ENCODE data around the gene CDYL.

CDYL gene

GRCh38 chr6:4756247-4756646 is 20.0 kb upstream of the CDYL start:
- TF ChIP-seq CTCF (conservative IDR thresholded peaks at IDR 0.05): no peak
- no peak overlapping the region for H3K27ac ChIP-seq

DNA sequence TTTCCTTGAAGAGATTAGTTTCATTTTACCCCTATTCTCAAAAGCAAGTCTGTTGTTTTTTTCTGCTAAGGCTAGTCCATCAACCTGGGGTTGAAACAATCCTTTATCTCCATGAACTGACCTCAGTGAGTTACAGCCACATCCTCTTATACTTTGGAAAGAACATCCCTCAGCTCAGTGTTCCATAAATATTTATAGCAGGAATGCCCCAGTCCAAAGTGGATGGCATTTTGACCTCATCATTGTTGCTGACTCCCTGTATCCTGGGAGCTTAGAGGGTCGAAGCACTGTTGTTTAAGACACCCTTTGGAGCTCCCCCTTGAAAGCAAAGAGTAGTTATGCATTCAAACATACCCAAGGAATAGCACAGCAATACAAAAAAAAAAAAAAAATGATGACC is 16.2 kb upstream of the CDYL start:
- H3K27ac ChIP-seq: no peak overlapping the region
- TF ChIP-seq CTCF (conservative IDR thresholded peaks at IDR 0.05): no peak

DNA sequence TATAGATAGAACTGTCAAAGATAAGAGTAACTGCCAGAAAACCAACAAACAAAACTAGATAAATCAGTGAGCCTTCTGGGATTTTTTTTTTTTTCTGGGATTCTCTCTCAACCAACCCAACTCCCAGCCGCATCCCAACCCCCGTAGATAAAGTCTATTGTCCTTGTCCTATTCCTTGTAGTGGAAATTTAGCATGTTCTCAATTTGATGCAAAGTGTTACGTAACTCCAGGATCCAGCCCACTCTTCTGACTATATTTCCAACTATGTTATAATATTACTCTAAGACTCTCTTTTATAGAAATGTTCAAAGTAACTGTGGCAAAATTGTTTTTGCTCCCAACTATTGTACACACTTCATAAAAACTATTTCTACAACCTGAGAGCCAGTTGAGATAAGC is 15.4 kb upstream of the CDYL start:
- H3K27ac ChIP-seq: no peak overlapping the region
- no peak for TF ChIP-seq CTCF (conservative IDR thresholded peaks at IDR 0.05)

DNA sequence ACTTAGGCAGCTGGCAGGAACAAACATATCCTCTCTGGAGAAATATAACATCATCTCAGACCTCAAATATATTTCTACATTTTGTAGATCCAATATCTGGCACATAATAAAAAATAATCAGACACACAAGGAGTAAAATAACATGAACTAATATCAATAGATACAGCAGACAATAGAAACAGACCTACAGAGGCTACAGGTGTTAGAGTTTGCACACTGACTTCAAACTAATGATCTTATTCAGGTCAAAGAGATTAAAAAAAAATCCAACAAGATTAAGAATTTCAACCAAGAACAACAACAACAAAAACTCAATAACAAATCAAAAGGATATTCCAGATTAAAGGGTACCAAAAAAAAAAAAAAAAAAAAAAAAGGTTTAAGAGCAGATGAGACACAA is 13.9 kb upstream of the CDYL start:
- H3K27ac ChIP-seq: no peak overlapping the region
- no peak for TF ChIP-seq CTCF (conservative IDR thresholded peaks at IDR 0.05)

DNA sequence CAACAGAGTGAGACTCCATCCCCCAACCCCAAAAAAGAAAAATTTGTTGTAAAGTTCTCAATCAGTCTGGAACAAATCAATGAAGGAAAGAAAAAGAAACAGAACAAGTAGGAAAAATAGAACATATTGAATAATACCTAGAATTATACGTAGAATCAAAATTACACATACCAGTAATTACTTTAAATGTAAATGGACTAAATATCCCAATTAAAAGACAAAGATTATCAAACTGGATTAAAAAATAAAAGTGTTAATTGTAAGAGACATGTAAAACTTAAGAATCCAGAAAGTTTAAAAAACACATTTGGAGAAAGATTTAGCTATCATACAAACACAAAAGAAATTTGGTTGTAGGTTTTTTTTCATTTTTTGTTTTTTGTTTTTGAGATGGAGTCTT is 12.3 kb upstream of the CDYL start:
- TF ChIP-seq CTCF (conservative IDR thresholded peaks at IDR 0.05): no peak
- no peak overlapping the region for H3K27ac ChIP-seq

GRCh38 chr6:4768815-4769214 is 7.4 kb upstream of the CDYL start:
- H3K27ac ChIP-seq: no peak overlapping the region
- TF ChIP-seq CTCF (conservative IDR thresholded peaks at IDR 0.05): no peak

DNA sequence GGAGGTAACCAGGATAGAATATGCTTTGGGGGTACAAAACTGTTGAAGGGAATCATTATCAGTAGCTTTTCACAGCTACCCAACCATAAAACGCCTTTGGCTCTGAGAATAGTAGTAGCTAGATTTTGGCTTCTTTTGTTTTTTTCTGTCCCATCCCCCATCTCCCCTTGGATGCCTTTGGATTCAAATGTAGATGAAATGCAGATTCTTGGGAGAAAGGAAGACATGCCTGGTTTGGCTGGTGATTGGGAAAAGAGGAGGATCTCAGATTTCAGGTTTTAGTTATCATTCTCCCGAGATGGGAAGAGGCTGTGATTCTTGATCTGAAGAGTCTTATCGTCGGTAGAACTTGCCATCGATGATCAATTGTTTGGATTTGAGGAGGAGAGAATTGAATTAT is 3.5 kb upstream of the CDYL start:
- TF ChIP-seq CTCF (conservative IDR thresholded peaks at IDR 0.05): no peak

DNA sequence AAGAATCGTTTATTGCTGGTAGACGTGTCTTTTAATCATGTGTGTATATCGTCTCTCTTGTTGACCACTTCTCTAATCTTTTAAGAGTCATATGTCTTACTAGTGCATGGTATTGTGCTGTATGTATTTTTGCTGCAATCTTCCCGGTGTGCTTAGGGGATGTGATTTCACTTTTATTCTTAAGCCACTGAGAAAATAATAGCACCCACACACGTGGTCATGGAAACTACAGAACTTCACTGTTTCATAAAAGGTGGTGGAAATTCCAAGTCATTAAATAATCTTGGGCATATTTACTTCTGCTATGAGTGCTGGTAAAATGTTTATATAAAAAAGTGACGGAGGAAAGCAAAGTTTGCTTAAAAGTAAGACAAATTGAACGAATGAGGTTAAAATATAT is 3.0 kb upstream of the CDYL start:
- TF ChIP-seq CTCF (conservative IDR thresholded peaks at IDR 0.05): no peak
- H3K27ac ChIP-seq: no peak overlapping the region

More for the DNA sequence above, 3.5 kb upstream of the CDYL start:
- H3K27ac ChIP-seq: no peak overlapping the region
